Mesenteric fat pad (tissue), 1 donor: ENCODE results near the gene TSC1. TPM values are rescaled to one million over a fixed set of nuclear protein-coding genes. Genes with fewer than 3 reads are reported as not detected.

ENCODE experiments used
- DNase-seq: peaks from one replicate; pipeline ENCODE4 v3.0.0-alpha.2; 2020; ENCODE audit warnings: low spot score
- total RNA-seq: library from RNA; stranded (reverse); fragmentation: NEBNext Ultra II Directional; extraction: Animal tissue kit (Norgen Biotek cat#: 25700); gene quantifications from one replicate; pipeline ENCODE4 v1.2.1, GENCODE V29; 2021
- donor health status: DM: yes; HTN: yes; CAD: no.

TSC1 gene
- total RNA-seq, 1 donor from 2014 or later: 36.3 TPM

GRCh38 chr9:132939169-132939568 lies 5.2 kb downstream of the TSC1 start:
- DNase-seq: no peak

- no peak for DNase-seq
Observed at GRCh38 chr9:132937463-132937901, 6.9 kb downstream of the TSC1 start.

GRCh38 chr9:132935026-132935425 lies 9.4 kb downstream of the TSC1 start:
- DNase-seq: no peak

- no peak for DNase-seq
Observed at GRCh38 chr9:132931178-132931735, 13.2 kb downstream of the TSC1 start.

GRCh38 chr9:132927704-132928103 lies 16.7 kb downstream of the TSC1 start:
- no peak for DNase-seq

- DNase-seq: no peak
Observed at GRCh38 chr9:132923346-132923902, 21.0 kb downstream of the TSC1 start.

- DNase-seq: no peak
Observed at GRCh38 chr9:132919614-132920268, 24.7 kb downstream of the TSC1 start.

GRCh38 chr9:132914924-132915323 lies 29.5 kb downstream of the TSC1 start:
- no peak for DNase-seq

GRCh38 chr9:132912131-132912530 lies 32.3 kb downstream of the TSC1 start:
- DNase-seq: no peak

GRCh38 chr9:132910376-132910775 lies 34.0 kb downstream of the TSC1 start:
- DNase-seq: no peak

- no peak for DNase-seq
Observed at GRCh38 chr9:132909311-132909710, 35.1 kb downstream of the TSC1 start.

GRCh38 chr9:132908635-132909034 lies 35.8 kb downstream of the TSC1 start:
- no peak for DNase-seq

- DNase-seq: no peak
Observed at GRCh38 chr9:132905726-132906125, 38.7 kb downstream of the TSC1 start.

- DNase-seq: no peak
Observed at GRCh38 chr9:132903574-132904492, 40.6 kb downstream of the TSC1 start.

- no peak for DNase-seq
Observed at GRCh38 chr9:132901858-132902831, 42.3 kb downstream of the TSC1 start.

GRCh38 chr9:132898051-132898450 lies 46.4 kb downstream of the TSC1 start:
- DNase-seq: no peak

- no peak for DNase-seq
Observed at GRCh38 chr9:132896906-132897305, 47.5 kb downstream of the TSC1 start.

GRCh38 chr9:132896264-132896663 lies 48.2 kb downstream of the TSC1 start:
- no peak for DNase-seq

GRCh38 chr9:132894862-132895835 lies 49.3 kb downstream of the TSC1 start:
- no peak for DNase-seq
